Caco-2 (cell line): Measurements from ENCODE around the gene SBNO1. TPM values are rescaled to one million over a fixed set of nuclear protein-coding genes. Genes with fewer than 3 reads are reported as not detected.

Source experiments
- BruUV-seq: library from RNA; stranded (reverse); fragments of 400-500 nt; replicated peaks from 2 replicates; lab custom pipeline; 2021; lab: Mats Ljungman, UMichigan
- CTCF ChIA-PET: fragments of 300-600 bp; sonication (Branson Sonifier 250); formaldehyde crosslinking; loops from one replicate; lab custom pipeline; 2022; ENCODE audit warnings: antibody characterized with exemption; lab: Charles Lee
- POLR2A ChIA-PET: fragments of 300-600 bp; sonication (Branson Sonifier 250); formaldehyde crosslinking; loops from one replicate; lab custom pipeline; 2022; ENCODE audit warnings: antibody characterized with exemption; lab: Charles Lee
- DNase-seq, 2 experiments: peaks; one replicate each; pipeline versions ENCODE4 v3.0.0 to v3.0.0-alpha.2; 2020 to 2022
- H3K27me3 ChIP-seq: replicated peaks from 2 replicates; pipeline ENCODE4 v1.6.0; 2011; ENCODE audit warnings: low read length; ENCODE audit not compliant: control insufficient read depth, insufficient read depth
- H3K36me3 ChIP-seq: 2 replicates; pipeline ENCODE4 v1.5.1; 2011; ENCODE audit warnings: low read length; ENCODE audit not compliant: control insufficient read depth, insufficient read depth
- H3K4me1 ChIP-seq: fragments of 250-450 bp; sonication (Bioruptor Pico); 2 replicates; pipeline ENCODE4 v1.5.1; 2020; ENCODE audit warnings: mild to moderate bottlenecking
- H3K4me3 ChIP-seq: 2 replicates; pipeline ENCODE4 v1.5.1; 2011; ENCODE audit warnings: low read depth, mild to moderate bottlenecking, control low read depth, low read length
- H3K9me3 ChIP-seq: fragments of 250-450 bp; sonication (Bioruptor Pico); 2 replicates; pipeline ENCODE4 v1.5.1; 2020; ENCODE audit warnings: mild to moderate bottlenecking, moderate library complexity
- H3K27ac Mint-ChIP-seq: one replicate; pipeline ENCODE4 v1.8.0; 2022; ENCODE audit warnings: mixed read lengths; ENCODE audit not compliant: unreplicated experiment
- H3K27me3 Mint-ChIP-seq: one replicate; pipeline ENCODE4 v1.8.0; 2022; ENCODE audit warnings: mixed read lengths; ENCODE audit not compliant: insufficient read depth, unreplicated experiment
- H3K36me3 Mint-ChIP-seq: one replicate; pipeline ENCODE4 v1.8.0; 2022; ENCODE audit warnings: mild to moderate bottlenecking, mixed read lengths; ENCODE audit not compliant: insufficient read depth, unreplicated experiment
- H3K4me1 Mint-ChIP-seq: one replicate; pipeline ENCODE4 v1.8.0; 2022; ENCODE audit warnings: low read depth, mixed read lengths; ENCODE audit not compliant: unreplicated experiment
- H3K4me3 Mint-ChIP-seq: one replicate; pipeline ENCODE4 v1.8.0; 2022; ENCODE audit warnings: mild to moderate bottlenecking, moderate library complexity, mixed read lengths; ENCODE audit not compliant: unreplicated experiment
- H3K9me3 Mint-ChIP-seq: one replicate; pipeline ENCODE4 v1.8.0; 2022; ENCODE audit warnings: mixed read lengths; ENCODE audit not compliant: unreplicated experiment
- intact Hi-C: fragments of 100-400 bp; cut with micrococcal nuclease; formaldehyde crosslinking; loops from one replicate; pipeline ENCODE4 v1.10.0; 2022; ENCODE audit not compliant: unreplicated experiment
- total RNA-seq: library from RNA; stranded (reverse); gene quantifications from 2 replicates; pipeline ENCODE4 v1.2.3, GENCODE V29; 2022
- TF ChIP-seq, protein P1 (sequence below), 2 experiments: fragments of 200-600 bp in 1 of 2; IDR thresholded peaks; 1 replicate in 1 of 2; 2 replicates in 1 of 2; pipeline versions ENCODE4 v1.5.1 to v1.8.0; 2011 to 2022; ENCODE audit warnings: antibody characterized with exemption in 1 of 2, control low read depth in 1 of 2, inconsistent platforms in 1 of 2, low read depth in 1 of 2, low read length in 1 of 2, mild to moderate bottlenecking in 1 of 2, moderate library complexity in 1 of 2; ENCODE audit not compliant: insufficient read depth in 1 of 2, severe bottlenecking in 1 of 2, unreplicated experiment in 1 of 2

SBNO1 gene
- total RNA-seq, 1 experiment from 2014 or later = 53.8 TPM

DNA sequence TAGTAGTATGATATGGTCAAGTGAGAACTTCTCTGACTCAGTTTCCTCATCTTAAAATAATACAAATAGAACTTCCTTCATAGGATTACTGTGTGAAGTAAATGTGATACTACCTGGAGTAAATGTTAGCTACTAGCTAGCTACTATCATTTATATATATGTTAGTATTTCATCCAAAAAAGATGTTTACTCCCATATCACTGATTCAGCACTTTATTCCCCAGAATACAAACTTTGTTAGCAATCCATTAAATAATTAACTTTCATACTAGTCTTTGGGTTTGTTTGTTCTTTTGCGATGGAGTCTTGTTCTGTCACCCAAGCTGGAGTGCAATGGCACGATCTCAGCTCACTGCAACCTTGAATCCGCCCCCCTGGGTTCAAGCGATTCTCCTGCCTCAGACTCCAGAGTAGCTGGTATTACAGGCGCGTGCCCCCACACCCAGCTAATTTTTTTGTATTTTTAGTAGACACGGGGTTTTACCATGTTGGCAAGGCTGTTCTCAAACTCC, 8.4 kb downstream of the SBNO1 start:
- Mint-ChIP-seq H3K27me3 (no peaks in the 10 kb centered on the region), H3K4me3 (no peak overlapping the region), H3K27ac (no peak overlapping the region), H3K4me1 (peaks cover 6% of the 10 kb centered on the region), H3K36me3 (no peaks in the 10 kb centered on the region), H3K9me3 (no peaks in the 10 kb centered on the region)
- ChIA-PET POLR2A (interaction anchor here (0.6 kb wide), 1 partner anchor 11 kb away, joined by 3 read pairs; no protein-coding TSS in a partner anchor), CTCF (interaction anchor here (1.6 kb wide), 1 partner anchor 10 kb away, joined by 5 read pairs; no protein-coding TSS in a partner anchor)
- intact Hi-C loops = no loop called here
- H3K36me3 ChIP-seq = no peaks in the 10 kb centered on the region
- BruUV-seq = no TSS peak
- TF ChIP-seq, protein P1, sequence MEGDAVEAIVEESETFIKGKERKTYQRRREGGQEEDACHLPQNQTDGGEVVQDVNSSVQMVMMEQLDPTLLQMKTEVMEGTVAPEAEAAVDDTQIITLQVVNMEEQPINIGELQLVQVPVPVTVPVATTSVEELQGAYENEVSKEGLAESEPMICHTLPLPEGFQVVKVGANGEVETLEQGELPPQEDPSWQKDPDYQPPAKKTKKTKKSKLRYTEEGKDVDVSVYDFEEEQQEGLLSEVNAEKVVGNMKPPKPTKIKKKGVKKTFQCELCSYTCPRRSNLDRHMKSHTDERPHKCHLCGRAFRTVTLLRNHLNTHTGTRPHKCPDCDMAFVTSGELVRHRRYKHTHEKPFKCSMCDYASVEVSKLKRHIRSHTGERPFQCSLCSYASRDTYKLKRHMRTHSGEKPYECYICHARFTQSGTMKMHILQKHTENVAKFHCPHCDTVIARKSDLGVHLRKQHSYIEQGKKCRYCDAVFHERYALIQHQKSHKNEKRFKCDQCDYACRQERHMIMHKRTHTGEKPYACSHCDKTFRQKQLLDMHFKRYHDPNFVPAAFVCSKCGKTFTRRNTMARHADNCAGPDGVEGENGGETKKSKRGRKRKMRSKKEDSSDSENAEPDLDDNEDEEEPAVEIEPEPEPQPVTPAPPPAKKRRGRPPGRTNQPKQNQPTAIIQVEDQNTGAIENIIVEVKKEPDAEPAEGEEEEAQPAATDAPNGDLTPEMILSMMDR (IDR thresholded peaks at IDR 0.05; ENCODE audit: insufficient read depth in 1 of 2, low read depth in 1 of 2, low read length in 1 of 2, severe bottlenecking in 1 of 2, unreplicated experiment in 1 of 2) = no peak
- no peaks in the 10 kb centered on the region for H3K27me3 ChIP-seq
- no peak overlapping the region for H3K4me3 ChIP-seq
- H3K4me1 ChIP-seq = peaks cover 17% of the 10 kb centered on the region
- no peaks in the 10 kb centered on the region for H3K9me3 ChIP-seq
- no peak for DNase-seq

DNA sequence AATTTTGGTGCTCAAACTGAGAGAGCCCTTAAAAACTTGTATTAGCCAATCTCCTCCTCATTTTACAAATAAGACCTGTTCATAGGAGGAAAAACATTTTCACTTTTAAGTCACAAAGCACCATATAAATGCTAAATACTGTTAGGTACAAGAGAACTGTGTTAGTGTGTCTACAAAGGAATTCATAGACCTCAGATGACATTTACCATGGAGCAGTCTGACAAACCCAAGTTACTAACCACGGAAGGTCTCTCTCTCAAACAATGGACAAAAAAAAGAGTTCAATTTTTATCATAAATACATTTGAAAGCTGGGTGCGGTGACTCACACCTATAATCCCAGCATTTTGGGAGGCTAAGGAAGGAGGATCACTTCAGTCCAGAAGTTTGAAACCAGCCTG, 10.0 kb downstream of the SBNO1 start:
- Mint-ChIP-seq H3K4me3 (no peak overlapping the region), H3K27ac (no peak overlapping the region), H3K27me3 (no peaks in the 10 kb centered on the region), H3K9me3 (no peaks in the 10 kb centered on the region), H3K4me1 (peaks cover 6% of the 10 kb centered on the region), H3K36me3 (peaks cover 12% of the 10 kb centered on the region)
- ChIA-PET POLR2A (no interaction called here), CTCF (no interaction called here)
- Histone ChIP-seq H3K27me3 (no peaks in the 10 kb centered on the region), H3K4me3 (no peak overlapping the region), H3K9me3 (no peaks in the 10 kb centered on the region), H3K4me1 (peaks cover 17% of the 10 kb centered on the region), H3K36me3 (no peaks in the 10 kb centered on the region)
- intact Hi-C loops = no loop called here
- BruUV-seq = no TSS peak
- no peak for DNase-seq
- TF ChIP-seq, protein P1 (IDR thresholded peaks at IDR 0.05; ENCODE audit: insufficient read depth in 1 of 2, low read depth in 1 of 2, low read length in 1 of 2, severe bottlenecking in 1 of 2, unreplicated experiment in 1 of 2) = no peak

DNA sequence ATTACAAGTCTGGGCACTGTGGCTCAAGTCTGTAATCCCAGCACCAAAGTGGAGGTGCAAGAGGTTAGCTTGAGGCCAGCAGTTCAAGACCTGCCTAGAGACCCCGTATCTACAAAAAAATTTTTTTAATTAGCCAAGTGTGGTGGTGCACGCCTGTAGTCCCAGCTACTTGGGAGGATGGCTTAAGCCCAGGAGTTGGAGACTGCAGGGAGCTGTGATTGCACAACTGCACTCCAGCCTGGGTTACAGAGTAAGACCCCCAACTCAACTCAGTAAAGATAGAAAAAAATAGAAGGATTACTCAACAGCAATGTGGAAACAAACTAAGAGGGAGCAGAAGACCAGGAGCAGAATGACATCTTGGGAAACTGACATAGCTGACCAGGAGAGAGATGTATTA, 13.3 kb downstream of the SBNO1 start:
- Mint-ChIP-seq H3K9me3 (no peaks in the 10 kb centered on the region), H3K36me3 (peaks cover 35% of the 10 kb centered on the region), H3K27me3 (no peaks in the 10 kb centered on the region), H3K4me1 (peaks cover 6% of the 10 kb centered on the region), H3K27ac (no peak overlapping the region), H3K4me3 (no peak overlapping the region)
- BruUV-seq = no TSS peak
- DNase-seq = no peak
- Histone ChIP-seq H3K4me1 (no peaks in the 10 kb centered on the region), H3K4me3 (no peak overlapping the region), H3K9me3 (no peaks in the 10 kb centered on the region), H3K36me3 (no peaks in the 10 kb centered on the region), H3K27me3 (no peaks in the 10 kb centered on the region)
- ChIA-PET CTCF (no interaction called here), POLR2A (no interaction called here)
- intact Hi-C loops = no loop called here
- TF ChIP-seq, protein P1 (IDR thresholded peaks at IDR 0.05; ENCODE audit: insufficient read depth in 1 of 2, low read depth in 1 of 2, low read length in 1 of 2, severe bottlenecking in 1 of 2, unreplicated experiment in 1 of 2) = no peak
